Measurements from ENCODE around the gene TTC33.
"Not testable (repeated sequence)": the region's sequence is repeated elsewhere in the genome, so short reads cannot be mapped to it uniquely, and the experiment has no call there.

Gene TTC33

DNA sequence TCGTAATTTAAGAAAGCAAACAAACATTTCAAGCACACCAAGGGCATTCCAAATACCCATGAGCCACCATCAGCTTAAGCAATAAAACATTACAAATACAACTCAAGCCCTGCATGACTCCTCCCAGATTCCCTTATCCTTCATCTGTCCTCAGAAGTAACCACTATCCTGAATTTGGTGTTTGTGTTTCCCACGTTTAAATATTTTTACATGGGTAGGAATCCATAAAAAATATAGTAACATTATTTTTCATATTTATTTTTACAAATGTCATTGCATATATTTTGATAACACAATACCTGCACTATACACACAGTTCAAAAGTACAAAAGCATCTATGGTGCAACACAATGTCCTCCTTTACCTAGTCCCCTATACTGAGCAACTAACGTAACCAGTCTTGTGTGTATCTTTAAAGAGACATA is 36.0 kb upstream of the TTC33 start:
- TF ChIP-seq POLR2AphosphoS5 (IDR thresholded peaks at IDR 0.05; ENCODE audit: low read depth, low read length) = no peak
- TF ChIP-seq POU2F2 (IDR thresholded peaks at IDR 0.05; ENCODE audit: low read depth, low read length) = no peak
- TF ChIP-seq TAF1 (IDR thresholded peaks at IDR 0.05; ENCODE audit: low read depth, low read length) = no peak
- TF ChIP-seq PAX5 (IDR thresholded peaks at IDR 0.05; ENCODE audit: insufficient read depth, low read length, severe bottlenecking) = no peak
- TF ChIP-seq SPI1 (IDR thresholded peaks at IDR 0.05; ENCODE audit: low read depth, low read length) = no peak
- TF ChIP-seq POLR2A (IDR thresholded peaks at IDR 0.05; ENCODE audit: low read depth, low read length) = no peak
- no peak for FAIRE-seq
- no peak for DNase-seq (ENCODE audit: insufficient read length, low spot score)

DNA sequence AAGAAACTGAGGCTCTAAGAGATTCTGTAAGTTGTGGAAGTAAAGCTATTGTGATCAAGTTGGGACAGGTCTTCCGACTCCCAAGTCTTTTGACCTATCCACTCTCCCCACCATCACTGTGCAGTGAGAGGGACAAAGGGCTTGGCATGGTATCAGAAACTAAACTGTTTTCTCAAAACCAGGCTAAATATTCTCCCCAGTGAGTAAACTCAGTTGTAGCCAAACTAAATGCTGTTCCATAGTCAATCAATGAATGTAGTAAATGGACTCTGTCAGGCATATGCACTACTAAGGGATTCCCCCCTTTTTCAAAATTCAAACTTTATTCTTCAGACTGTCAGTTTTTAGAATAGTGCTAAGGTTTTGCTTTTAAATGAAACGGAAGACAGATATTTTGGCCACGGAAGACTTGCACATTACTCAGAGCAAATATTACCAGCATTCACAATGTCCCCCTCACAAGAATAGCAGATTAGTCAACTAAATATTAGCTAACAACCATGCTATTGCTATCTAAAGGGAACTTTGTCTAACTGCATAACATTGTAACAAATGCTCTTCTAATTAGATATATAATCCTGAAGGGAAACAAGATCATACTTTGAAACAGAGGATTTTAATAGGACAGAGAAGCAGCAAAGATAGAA is 35.3 kb upstream of the TTC33 start:
- no peak for DNase-seq (ENCODE audit: insufficient read length, low spot score)
- no peak for TF ChIP-seq PAX5 (IDR thresholded peaks at IDR 0.05; ENCODE audit: insufficient read depth, low read length, severe bottlenecking)
- TF ChIP-seq POU2F2 (IDR thresholded peaks at IDR 0.05; ENCODE audit: low read depth, low read length) = no peak
- no peak for TF ChIP-seq POLR2A (IDR thresholded peaks at IDR 0.05; ENCODE audit: low read depth, low read length)
- no peak for TF ChIP-seq TAF1 (IDR thresholded peaks at IDR 0.05; ENCODE audit: low read depth, low read length)
- no peak for TF ChIP-seq POLR2AphosphoS5 (IDR thresholded peaks at IDR 0.05; ENCODE audit: low read depth, low read length)
- no peak for TF ChIP-seq SPI1 (IDR thresholded peaks at IDR 0.05; ENCODE audit: low read depth, low read length)
- no peak for FAIRE-seq

DNA sequence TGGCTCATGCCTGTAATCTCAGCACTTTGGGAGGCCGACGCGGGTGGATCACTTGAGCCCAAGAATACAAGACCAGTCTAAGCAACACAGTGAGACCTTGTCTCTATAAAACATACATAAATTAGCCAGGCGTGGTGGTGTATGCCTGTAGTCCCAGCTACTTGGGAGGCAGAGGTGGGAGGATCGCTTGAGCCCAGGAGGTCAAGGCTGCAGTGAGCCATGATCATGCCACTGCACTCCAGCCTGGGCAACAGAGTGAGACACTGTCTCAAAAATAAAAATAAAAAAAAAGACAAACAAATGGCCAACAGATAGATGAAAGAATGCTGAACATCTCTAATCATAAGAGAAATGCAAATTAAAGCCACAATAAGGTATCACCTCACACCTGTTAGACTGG is 33.2 kb upstream of the TTC33 start:
- not testable (repeated sequence) for FAIRE-seq; DNase-seq (ENCODE audit: insufficient read length, low spot score)

DNA sequence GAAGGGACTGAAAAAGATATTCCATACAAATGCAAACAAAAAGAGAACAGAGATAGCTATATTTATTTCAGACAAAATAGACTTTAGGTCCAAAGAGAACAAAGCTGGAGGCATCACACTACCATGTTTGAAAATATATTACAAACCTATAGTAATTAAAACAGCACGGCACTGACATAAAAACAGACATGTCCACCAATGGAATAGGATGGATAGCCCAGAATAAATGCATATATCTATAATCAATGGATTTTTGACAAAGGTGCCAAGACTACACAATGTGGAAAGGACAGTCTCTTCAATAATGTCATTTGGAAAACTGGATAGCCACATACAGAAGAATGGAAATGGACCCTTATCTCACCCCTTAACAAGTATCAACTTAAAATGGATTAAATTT is 32.2 kb upstream of the TTC33 start:
- FAIRE-seq (no peak), DNase-seq (ENCODE audit: insufficient read length, low spot score) (no peak)
- TF ChIP-seq PAX5 (IDR thresholded peaks at IDR 0.05; ENCODE audit: insufficient read depth, low read length, severe bottlenecking) (no peak), POU2F2 (IDR thresholded peaks at IDR 0.05; ENCODE audit: low read depth, low read length) (no peak), SPI1 (IDR thresholded peaks at IDR 0.05; ENCODE audit: low read depth, low read length) (no peak), POLR2AphosphoS5 (IDR thresholded peaks at IDR 0.05; ENCODE audit: low read depth, low read length) (no peak), POLR2A (IDR thresholded peaks at IDR 0.05; ENCODE audit: low read depth, low read length) (no peak), TAF1 (IDR thresholded peaks at IDR 0.05; ENCODE audit: low read depth, low read length) (no peak)

DNA sequence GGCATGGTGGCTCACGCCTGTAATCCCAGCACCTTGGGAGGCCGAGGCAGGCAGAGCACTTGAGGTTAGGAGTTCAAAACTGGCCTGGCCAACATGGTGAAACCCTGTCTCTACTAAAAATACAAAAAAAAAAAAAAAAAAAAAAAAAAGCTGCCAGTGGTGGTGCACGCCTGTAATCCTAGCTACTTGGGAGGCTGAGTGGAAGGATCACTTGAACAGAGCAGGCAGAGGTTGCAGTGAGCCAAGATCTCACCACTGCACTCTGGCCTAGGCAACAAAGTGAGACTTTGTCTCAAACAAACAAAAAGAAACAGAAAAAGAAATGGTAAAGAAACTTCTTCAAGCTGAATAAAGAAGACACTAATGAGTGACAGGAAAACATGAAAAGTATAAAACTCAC is 30.9 kb upstream of the TTC33 start:
- not testable (repeated sequence) for FAIRE-seq; DNase-seq (ENCODE audit: insufficient read length, low spot score)

DNA sequence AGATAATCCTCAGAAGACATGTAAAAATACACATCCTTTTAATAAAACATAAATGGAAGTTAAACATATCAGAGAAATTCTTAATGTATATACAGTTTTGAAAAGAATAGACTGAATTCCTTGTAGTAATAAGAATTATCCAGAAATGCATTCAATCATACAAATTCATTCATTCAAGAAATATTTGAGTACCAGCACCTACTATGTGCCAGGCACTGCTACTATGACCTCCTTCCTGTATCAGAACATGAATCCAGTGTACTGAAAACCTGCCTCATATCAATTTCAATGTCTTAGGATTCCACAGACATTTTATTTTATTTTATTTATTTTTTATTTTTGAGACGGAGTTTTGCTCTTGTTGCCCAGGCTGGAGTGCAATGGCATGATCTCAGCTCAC is 29.2 kb upstream of the TTC33 start:
- no peak for FAIRE-seq
- DNase-seq (ENCODE audit: insufficient read length, low spot score) = no peak
- TF ChIP-seq SPI1 (IDR thresholded peaks at IDR 0.05; ENCODE audit: low read depth, low read length) = no peak
- TF ChIP-seq PAX5 (IDR thresholded peaks at IDR 0.05; ENCODE audit: insufficient read depth, low read length, severe bottlenecking) = no peak
- TF ChIP-seq POLR2AphosphoS5 (IDR thresholded peaks at IDR 0.05; ENCODE audit: low read depth, low read length) = no peak
- TF ChIP-seq POLR2A (IDR thresholded peaks at IDR 0.05; ENCODE audit: low read depth, low read length) = no peak

DNA sequence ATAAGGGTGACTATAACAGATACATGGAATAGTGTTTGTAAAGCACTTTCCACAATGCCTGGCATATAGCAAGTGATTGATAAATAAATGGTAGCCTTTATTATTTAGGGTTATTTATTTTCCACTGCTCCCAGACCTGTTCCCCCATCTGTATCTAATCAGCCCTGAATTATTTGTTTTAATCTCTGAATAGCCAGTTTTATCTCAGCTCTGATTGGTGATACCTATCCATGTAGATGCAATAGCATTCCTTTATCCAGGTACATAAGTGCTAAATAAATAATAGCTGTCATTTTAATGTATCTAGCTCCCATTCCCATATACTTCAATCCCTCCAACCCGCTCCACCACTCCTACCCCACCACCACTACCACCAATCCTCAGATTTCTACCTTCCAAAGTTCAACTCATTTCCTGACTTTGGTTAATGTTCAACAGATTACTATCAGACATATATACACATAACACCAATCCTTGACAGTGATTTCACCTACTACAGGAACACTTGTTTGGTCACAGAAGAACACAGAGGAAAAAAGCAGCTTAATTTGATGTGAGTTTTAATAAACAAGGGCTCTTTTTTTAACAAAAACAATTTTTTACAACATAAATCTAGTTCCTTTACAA is 28.4 kb upstream of the TTC33 start:
- TF ChIP-seq POU2F2 (IDR thresholded peaks at IDR 0.05; ENCODE audit: low read depth, low read length) = no peak
- no peak for TF ChIP-seq SPI1 (IDR thresholded peaks at IDR 0.05; ENCODE audit: low read depth, low read length)
- TF ChIP-seq PAX5 (IDR thresholded peaks at IDR 0.05; ENCODE audit: insufficient read depth, low read length, severe bottlenecking) = no peak
- no peak for TF ChIP-seq POLR2A (IDR thresholded peaks at IDR 0.05; ENCODE audit: low read depth, low read length)
- TF ChIP-seq TAF1 (IDR thresholded peaks at IDR 0.05; ENCODE audit: low read depth, low read length) = no peak
- TF ChIP-seq POLR2AphosphoS5 (IDR thresholded peaks at IDR 0.05; ENCODE audit: low read depth, low read length) = no peak
- DNase-seq (ENCODE audit: insufficient read length, low spot score) (no peak), FAIRE-seq (no peak)

DNA sequence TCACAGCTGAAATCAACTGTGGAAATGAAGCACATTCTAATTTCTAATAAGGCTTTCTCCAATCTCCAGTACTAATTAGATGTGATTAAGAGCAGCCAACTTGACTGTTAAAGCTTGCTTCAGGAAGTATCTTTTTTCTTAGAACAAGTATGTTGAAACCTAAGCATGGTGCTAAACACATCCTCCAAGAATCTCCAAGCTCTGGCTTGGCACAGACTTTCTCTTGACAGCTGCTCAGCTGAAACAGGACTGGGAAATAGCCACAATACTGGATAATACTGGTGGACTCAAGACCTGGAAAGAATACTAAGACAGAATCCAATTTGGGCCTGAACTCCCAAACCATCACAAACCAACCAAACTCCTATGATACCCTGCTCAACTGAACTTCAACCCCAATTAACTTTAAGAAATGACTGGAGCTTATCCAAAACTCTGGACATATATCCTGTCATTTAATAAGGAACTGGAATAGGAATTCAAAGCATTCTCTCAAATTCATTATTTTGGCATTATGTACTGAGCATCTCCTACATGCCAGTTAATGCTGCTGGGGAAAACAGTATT is 26.2 kb upstream of the TTC33 start:
- no peak for TF ChIP-seq TAF1 (IDR thresholded peaks at IDR 0.05; ENCODE audit: low read depth, low read length)
- TF ChIP-seq POLR2AphosphoS5 (IDR thresholded peaks at IDR 0.05; ENCODE audit: low read depth, low read length) = no peak
- TF ChIP-seq POU2F2 (IDR thresholded peaks at IDR 0.05; ENCODE audit: low read depth, low read length) = no peak
- no peak for TF ChIP-seq SPI1 (IDR thresholded peaks at IDR 0.05; ENCODE audit: low read depth, low read length)
- TF ChIP-seq POLR2A (IDR thresholded peaks at IDR 0.05; ENCODE audit: low read depth, low read length) = no peak
- TF ChIP-seq PAX5 (IDR thresholded peaks at IDR 0.05; ENCODE audit: insufficient read depth, low read length, severe bottlenecking) = no peak
- no peak for DNase-seq (ENCODE audit: insufficient read length, low spot score)
- FAIRE-seq = no peak

DNA sequence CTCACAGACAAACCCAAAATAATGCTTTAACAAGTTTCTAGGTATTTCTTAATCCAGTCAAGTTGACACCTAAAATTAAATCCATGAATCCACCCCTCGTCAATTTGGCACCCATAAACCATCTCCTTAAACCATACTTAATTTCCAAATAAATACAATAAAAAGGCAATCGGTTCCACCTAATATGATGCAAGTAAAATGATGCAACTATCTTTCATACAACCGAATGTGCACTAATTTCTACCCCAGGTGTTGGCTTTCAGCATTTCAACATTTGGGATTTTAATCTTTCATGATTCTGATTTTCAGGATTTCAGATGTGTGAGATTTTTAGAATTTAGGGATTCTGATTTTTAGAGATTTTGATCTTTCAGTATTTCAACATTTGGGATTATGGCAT is 25.1 kb upstream of the TTC33 start:
- FAIRE-seq (no peak), DNase-seq (ENCODE audit: insufficient read length, low spot score) (no peak)
- TF ChIP-seq PAX5 (IDR thresholded peaks at IDR 0.05; ENCODE audit: insufficient read depth, low read length, severe bottlenecking) (no peak), POLR2AphosphoS5 (IDR thresholded peaks at IDR 0.05; ENCODE audit: low read depth, low read length) (no peak), POLR2A (IDR thresholded peaks at IDR 0.05; ENCODE audit: low read depth, low read length) (no peak), POU2F2 (IDR thresholded peaks at IDR 0.05; ENCODE audit: low read depth, low read length) (no peak), TAF1 (IDR thresholded peaks at IDR 0.05; ENCODE audit: low read depth, low read length) (no peak), SPI1 (IDR thresholded peaks at IDR 0.05; ENCODE audit: low read depth, low read length) (no peak)

DNA sequence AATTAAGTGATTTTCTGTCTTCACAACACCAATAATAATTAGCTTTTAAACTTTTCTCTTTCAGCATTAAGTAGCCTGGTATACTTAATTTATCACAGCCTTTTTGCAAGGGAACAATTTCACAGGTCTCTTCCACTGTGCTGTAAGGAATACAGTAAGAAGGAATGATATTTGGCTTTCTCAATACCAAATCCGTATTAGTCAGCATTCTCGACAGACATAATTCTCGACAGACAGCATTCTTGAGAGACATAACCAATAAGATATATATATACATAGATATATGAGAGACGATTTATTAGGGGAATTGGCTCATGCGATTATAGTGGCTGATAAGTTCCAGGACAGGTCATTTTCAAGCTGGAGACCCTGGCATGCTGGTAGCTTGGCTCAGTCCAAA is 24.4 kb upstream of the TTC33 start:
- DNase-seq (ENCODE audit: insufficient read length, low spot score) (no peak), FAIRE-seq (no peak)
- TF ChIP-seq PAX5 (IDR thresholded peaks at IDR 0.05; ENCODE audit: insufficient read depth, low read length, severe bottlenecking) = no peak
- no peak for TF ChIP-seq POU2F2 (IDR thresholded peaks at IDR 0.05; ENCODE audit: low read depth, low read length)
- TF ChIP-seq SPI1 (IDR thresholded peaks at IDR 0.05; ENCODE audit: low read depth, low read length) = no peak
- no peak for TF ChIP-seq POLR2AphosphoS5 (IDR thresholded peaks at IDR 0.05; ENCODE audit: low read depth, low read length)
- no peak for TF ChIP-seq TAF1 (IDR thresholded peaks at IDR 0.05; ENCODE audit: low read depth, low read length)
- TF ChIP-seq POLR2A (IDR thresholded peaks at IDR 0.05; ENCODE audit: low read depth, low read length) = no peak

All from GM12891 (cell line).